Ascending aorta (tissue), 2 donors: ENCODE results near the gene SERP2. TPM values are rescaled to one million over a fixed set of nuclear protein-coding genes. Genes with fewer than 3 reads are reported as not detected.
A peak's percentile ranks its signal among the peaks of the same experiment; 100 is the strongest.

ENCODE experiments used
- DNase-seq, 2 donors: peaks; one replicate each; pipeline ENCODE4 v3.0.0-alpha.2; 2019; ENCODE audit warnings: low spot score in 2 of 2
- H3K27ac ChIP-seq, 2 donors: fragments of 200-600 bp; sonication (generic); one replicate each; pipeline ENCODE4 v1.5.1; 2016 to 2017; ENCODE audit warnings: mild to moderate bottlenecking in 1 of 2
- H3K27me3 ChIP-seq: fragments of 200-600 bp; sonication (generic); one replicate; pipeline ENCODE4 v1.5.1; 2017
- H3K36me3 ChIP-seq, 2 donors: fragments of 200-600 bp; sonication (generic); one replicate each; pipeline ENCODE4 v1.5.1; 2016
- H3K4me1 ChIP-seq, 2 donors: fragments of 200-600 bp; sonication (generic); one replicate each; pipeline ENCODE4 v1.5.1; 2016 to 2017; ENCODE audit warnings: mild to moderate bottlenecking in 1 of 2
- H3K4me3 ChIP-seq, 2 donors: fragments of 200-600 bp; sonication (generic); one replicate each; pipeline ENCODE4 v1.5.1; 2016 to 2017; ENCODE audit warnings: mild to moderate bottlenecking in 1 of 2
- H3K9me3 ChIP-seq, 2 donors: fragments of 200-600 bp; sonication (generic); one replicate each; pipeline ENCODE4 v1.5.1; 2016
- intact Hi-C: fragments of 100-400 bp; cut with DNase I; formaldehyde crosslinking; loops from one replicate; pipeline ENCODE4 v1.15.1; 2023
- total RNA-seq: library from RNA; depleted of rRNA; stranded (reverse); fragments of >200 nt; gene quantifications from one replicate; pipeline ENCODE4 v1.1.0, GENCODE V29; 2016
- TF ChIP-seq, protein P1 (sequence below), 3 experiments: fragments of 200-600 bp in 2 of 3; fragments of 450-650 bp in 1 of 3; sonication (generic) in 2 of 3; IDR thresholded peaks; one replicate each; pipeline ENCODE4 v1.5.1; 2016 to 2019; ENCODE audit warnings: antibody characterized with exemption in 3 of 3, mild to moderate bottlenecking in 1 of 3, moderate library complexity in 1 of 3

Gene SERP2
- total RNA-seq, 1 donor from 2014 or later = 0.85 TPM

DNA sequence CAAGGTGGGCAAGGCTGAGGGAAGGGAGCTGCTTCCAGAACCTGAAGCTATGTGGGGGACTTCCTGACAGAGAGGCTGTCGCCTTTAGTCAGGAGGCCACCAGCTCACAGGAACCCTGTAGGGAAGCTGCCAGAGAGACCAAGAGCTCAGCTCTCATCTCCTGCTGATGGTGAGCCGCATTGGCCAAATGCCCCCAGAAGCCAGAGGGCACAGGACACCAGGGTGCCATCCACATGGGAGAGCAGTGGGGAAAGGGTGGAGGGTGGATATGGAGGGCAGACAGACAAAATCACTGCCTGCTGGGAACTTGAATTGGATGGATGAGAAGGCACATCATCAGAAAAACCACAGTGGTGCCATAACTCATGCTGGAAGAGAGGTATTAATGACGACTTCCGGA, 36.0 kb downstream of the SERP2 start:
- no peaks in the 10 kb centered on the region for H3K27me3 ChIP-seq
- H3K4me3 ChIP-seq = no peak overlapping the region
- H3K9me3 ChIP-seq = no peaks in the 10 kb centered on the region
- no peak overlapping the region for H3K27ac ChIP-seq
- no peaks in the 10 kb centered on the region for H3K36me3 ChIP-seq
- no peaks in the 10 kb centered on the region for H3K4me1 ChIP-seq
- TF ChIP-seq, protein P1, sequence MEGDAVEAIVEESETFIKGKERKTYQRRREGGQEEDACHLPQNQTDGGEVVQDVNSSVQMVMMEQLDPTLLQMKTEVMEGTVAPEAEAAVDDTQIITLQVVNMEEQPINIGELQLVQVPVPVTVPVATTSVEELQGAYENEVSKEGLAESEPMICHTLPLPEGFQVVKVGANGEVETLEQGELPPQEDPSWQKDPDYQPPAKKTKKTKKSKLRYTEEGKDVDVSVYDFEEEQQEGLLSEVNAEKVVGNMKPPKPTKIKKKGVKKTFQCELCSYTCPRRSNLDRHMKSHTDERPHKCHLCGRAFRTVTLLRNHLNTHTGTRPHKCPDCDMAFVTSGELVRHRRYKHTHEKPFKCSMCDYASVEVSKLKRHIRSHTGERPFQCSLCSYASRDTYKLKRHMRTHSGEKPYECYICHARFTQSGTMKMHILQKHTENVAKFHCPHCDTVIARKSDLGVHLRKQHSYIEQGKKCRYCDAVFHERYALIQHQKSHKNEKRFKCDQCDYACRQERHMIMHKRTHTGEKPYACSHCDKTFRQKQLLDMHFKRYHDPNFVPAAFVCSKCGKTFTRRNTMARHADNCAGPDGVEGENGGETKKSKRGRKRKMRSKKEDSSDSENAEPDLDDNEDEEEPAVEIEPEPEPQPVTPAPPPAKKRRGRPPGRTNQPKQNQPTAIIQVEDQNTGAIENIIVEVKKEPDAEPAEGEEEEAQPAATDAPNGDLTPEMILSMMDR (IDR thresholded peaks at IDR 0.05) = no peak
- intact Hi-C loops = no loop called here
- DNase-seq = peak in 1 of 2 donors; percentile 18

DNA sequence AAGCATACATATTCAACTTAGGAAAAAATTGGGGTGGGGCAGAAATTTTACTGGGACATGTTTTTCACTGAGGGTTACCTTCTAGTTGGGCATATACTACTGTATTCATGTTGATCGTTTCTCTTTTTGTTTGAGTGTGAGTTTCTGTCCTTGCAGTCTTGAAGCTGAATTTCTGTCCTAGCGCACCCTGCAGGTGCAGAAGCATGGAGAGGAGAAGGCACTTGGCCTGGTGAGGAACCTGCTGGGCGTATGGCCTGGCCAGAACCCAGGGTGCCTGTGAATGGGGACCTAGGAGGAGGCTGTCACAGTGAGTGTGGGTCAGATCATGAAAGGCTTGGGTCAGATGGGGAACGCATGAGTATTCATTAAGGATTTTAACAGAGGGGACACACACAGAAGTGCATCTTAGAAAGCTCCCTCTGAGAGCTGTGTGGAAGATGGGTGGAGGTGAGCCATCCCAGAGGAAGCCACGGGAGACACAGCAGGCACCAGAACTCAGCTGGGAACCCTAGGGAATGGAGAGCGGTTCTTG, 36.8 kb downstream of the SERP2 start:
- Histone ChIP-seq H3K27ac (no peak overlapping the region), H3K4me1 (no peaks in the 10 kb centered on the region), H3K36me3 (no peaks in the 10 kb centered on the region), H3K27me3 (no peaks in the 10 kb centered on the region), H3K9me3 (no peaks in the 10 kb centered on the region), H3K4me3 (no peak overlapping the region)
- intact Hi-C loops = no loop called here
- TF ChIP-seq, protein P1 (IDR thresholded peaks at IDR 0.05) = no peak
- peak in 1 of 2 donors; percentile 28 for DNase-seq

DNA sequence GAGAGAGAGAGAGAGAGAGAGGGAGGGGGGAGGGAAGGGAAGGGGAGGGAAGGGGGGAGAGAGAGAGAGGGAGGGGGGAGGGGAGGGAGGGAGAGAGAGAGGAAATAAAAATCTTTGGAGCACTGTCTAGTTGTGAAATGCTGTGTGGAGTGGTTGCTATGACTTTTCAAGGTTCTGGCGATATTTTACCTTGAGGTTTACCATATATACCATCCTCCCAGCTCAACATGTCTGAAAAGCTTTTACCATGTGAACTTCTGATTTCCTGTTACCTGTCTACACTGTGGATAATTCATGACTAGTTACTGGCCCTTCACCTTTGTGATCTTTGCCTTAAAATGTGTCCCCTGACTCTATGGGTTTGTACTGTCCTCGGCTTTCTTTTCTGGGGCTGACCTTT, 38.2 kb downstream of the SERP2 start:
- no peak for DNase-seq
- no peak overlapping the region for H3K27ac ChIP-seq
- intact Hi-C loops = no loop called here
- TF ChIP-seq, protein P1 (IDR thresholded peaks at IDR 0.05) = no peak
- no peak overlapping the region for H3K4me3 ChIP-seq
- H3K27me3 ChIP-seq = no peaks in the 10 kb centered on the region
- H3K36me3 ChIP-seq = no peaks in the 10 kb centered on the region
- no peaks in the 10 kb centered on the region for H3K4me1 ChIP-seq
- H3K9me3 ChIP-seq = no peaks in the 10 kb centered on the region

DNA sequence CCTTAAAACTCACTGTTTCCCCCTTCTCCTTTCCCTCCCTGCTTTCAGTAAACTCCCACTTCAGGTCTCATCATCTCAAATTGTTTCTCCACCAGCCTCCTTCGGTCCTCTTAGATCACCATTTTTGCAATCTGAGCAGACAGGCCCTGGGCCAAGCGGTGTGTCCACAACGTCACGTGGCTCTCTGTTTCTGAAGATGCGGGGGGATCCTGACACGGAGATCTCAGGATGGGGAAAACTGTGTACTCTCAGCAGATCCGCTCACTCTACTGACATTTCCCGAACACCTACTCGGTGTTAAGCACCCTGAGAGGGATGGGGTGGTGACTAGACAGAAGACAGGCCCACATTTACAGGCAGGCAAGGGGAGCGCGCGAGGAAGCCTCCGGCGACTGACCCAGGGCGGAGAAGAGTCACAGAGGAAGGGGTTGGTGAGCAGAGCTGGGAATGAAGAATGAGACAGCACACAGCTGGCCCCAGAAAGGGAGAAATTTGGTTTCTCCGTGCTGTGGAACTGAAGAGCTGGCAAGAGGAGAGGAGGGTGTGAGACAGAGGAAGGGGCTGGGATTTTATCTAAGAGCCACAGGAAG, 38.8 kb downstream of the SERP2 start:
- H3K36me3 ChIP-seq = no peaks in the 10 kb centered on the region
- DNase-seq = peak in 1 of 2 donors; percentile 37
- H3K4me3 ChIP-seq = no peak overlapping the region
- no peak overlapping the region for H3K27ac ChIP-seq
- H3K9me3 ChIP-seq = no peaks in the 10 kb centered on the region
- H3K27me3 ChIP-seq = no peaks in the 10 kb centered on the region
- TF ChIP-seq, protein P1 (IDR thresholded peaks at IDR 0.05) = no peak
- H3K4me1 ChIP-seq = no peaks in the 10 kb centered on the region
- intact Hi-C loops = no loop called here

DNA sequence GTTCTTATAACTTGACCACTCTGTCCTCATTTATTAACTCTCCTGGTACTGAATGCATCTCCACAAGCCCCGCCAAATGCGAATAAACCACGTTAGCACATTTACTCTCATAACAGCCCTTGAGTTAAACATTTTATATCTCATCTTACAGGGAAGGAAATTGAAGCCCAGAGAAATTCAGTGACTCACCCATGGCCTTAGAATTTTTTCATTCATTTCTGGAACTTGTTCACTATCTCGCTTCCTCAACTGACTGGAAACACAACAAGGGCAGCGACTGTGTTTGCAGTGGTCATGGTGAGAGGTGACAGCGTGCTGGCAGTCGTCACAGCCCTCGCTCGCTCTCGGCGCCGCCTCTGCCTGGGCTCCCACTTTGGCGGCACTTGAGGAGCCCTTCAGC, 39.5 kb downstream of the SERP2 start:
- H3K36me3 ChIP-seq = no peaks in the 10 kb centered on the region
- no peaks in the 10 kb centered on the region for H3K4me1 ChIP-seq
- no peak overlapping the region for H3K27ac ChIP-seq
- no peak for DNase-seq
- TF ChIP-seq, protein P1 (IDR thresholded peaks at IDR 0.05) = no peak
- no peaks in the 10 kb centered on the region for H3K27me3 ChIP-seq
- H3K9me3 ChIP-seq = no peaks in the 10 kb centered on the region
- intact Hi-C loops = no loop called here
- H3K4me3 ChIP-seq = no peak overlapping the region
